Type B pancreatic cell (in vitro differentiated cells): Measurements from ENCODE around the gene MTF1. TPM values are rescaled to one million over a fixed set of nuclear protein-coding genes. Genes with fewer than 3 reads are reported as not detected.

ENCODE experiments used
- DNase-seq: peaks from one replicate; pipeline ENCODE4 v3.0.0; 2021; ENCODE audit warnings: mixed read lengths; ENCODE audit not compliant: unreplicated experiment; ENCODE audit errors: extremely low spot score
- H3K27ac Mint-ChIP-seq: 2 replicates; pipeline ENCODE4 v1.8.0; 2021; ENCODE audit warnings: mild to moderate bottlenecking, mixed read lengths
- H3K27me3 Mint-ChIP-seq: 2 replicates; pipeline ENCODE4 v1.8.0; 2021; ENCODE audit warnings: mixed read lengths
- H3K36me3 Mint-ChIP-seq: 2 replicates; pipeline ENCODE4 v1.8.0; 2021; ENCODE audit warnings: mixed read lengths
- H3K4me1 Mint-ChIP-seq: one replicate; pipeline ENCODE4 v1.8.0; 2021; ENCODE audit warnings: mixed read lengths; ENCODE audit not compliant: unreplicated experiment
- H3K4me3 Mint-ChIP-seq: 2 replicates; pipeline ENCODE4 v1.8.0; 2021; ENCODE audit warnings: mild to moderate bottlenecking, mixed read lengths
- H3K9me3 Mint-ChIP-seq: 2 replicates; pipeline ENCODE4 v1.8.0; 2021; ENCODE audit warnings: mixed read lengths
- CTCF ChIP-seq: fragments of 200-600 bp; sonication (generic); conservative IDR thresholded peaks from 2 replicates; pipeline ENCODE4 v1.5.0; 2021; ENCODE audit warnings: antibody characterized with exemption, mild to moderate bottlenecking
- total RNA-seq: library from RNA; stranded (reverse); gene quantifications from 2 replicates; pipeline ENCODE4 v1.2.1, GENCODE V29; 2021; ENCODE audit warnings: low replicate concordance

The MTF1 gene
- total RNA-seq, 1 donor from 2014 or later, result 20.5 TPM

- Mint-ChIP-seq H3K4me3 (no peak overlapping the region), H3K36me3 (peaks cover 16% of the 10 kb centered on the region), H3K27ac (no peak overlapping the region), H3K27me3 (no peaks in the 10 kb centered on the region), H3K9me3 (no peaks in the 10 kb centered on the region), H3K4me1 (no peaks in the 10 kb centered on the region)
- no peak for TF ChIP-seq CTCF
- no peak for DNase-seq
Measured at GRCh38 chr1:37872692-37873091, 13.3 kb upstream of the MTF1 start.

GRCh38 chr1:37868466-37868865, 9.1 kb upstream of the MTF1 start:
- DNase-seq, result no peak
- Mint-ChIP-seq H3K27ac (no peak overlapping the region), H3K36me3 (peaks cover 16% of the 10 kb centered on the region), H3K4me3 (no peak overlapping the region), H3K9me3 (no peaks in the 10 kb centered on the region), H3K4me1 (no peaks in the 10 kb centered on the region), H3K27me3 (no peaks in the 10 kb centered on the region)
- TF ChIP-seq CTCF, result no peak

GRCh38 chr1:37867784-37868183, 8.4 kb upstream of the MTF1 start:
- DNase-seq, result no peak
- H3K4me1 Mint-ChIP-seq, result no peaks in the 10 kb centered on the region
- peaks cover 16% of the 10 kb centered on the region for H3K36me3 Mint-ChIP-seq
- no peaks in the 10 kb centered on the region for H3K9me3 Mint-ChIP-seq
- no peak overlapping the region for H3K4me3 Mint-ChIP-seq
- H3K27ac Mint-ChIP-seq, result no peak overlapping the region
- TF ChIP-seq CTCF, result no peak
- H3K27me3 Mint-ChIP-seq, result no peaks in the 10 kb centered on the region

GRCh38 chr1:37866491-37866890, 7.1 kb upstream of the MTF1 start:
- no peak overlapping the region for H3K4me3 Mint-ChIP-seq
- peaks cover 20% of the 10 kb centered on the region for H3K36me3 Mint-ChIP-seq
- H3K27ac Mint-ChIP-seq, result no peak overlapping the region
- no peak for TF ChIP-seq CTCF
- no peaks in the 10 kb centered on the region for H3K27me3 Mint-ChIP-seq
- peaks cover 3% of the 10 kb centered on the region for H3K4me1 Mint-ChIP-seq
- H3K9me3 Mint-ChIP-seq, result no peaks in the 10 kb centered on the region
- DNase-seq, result no peak

- H3K4me3 Mint-ChIP-seq, result no peak overlapping the region
- no peak overlapping the region for H3K27ac Mint-ChIP-seq
- H3K36me3 Mint-ChIP-seq, result peaks cover 20% of the 10 kb centered on the region
- DNase-seq, result no peak
- no peak for TF ChIP-seq CTCF
- H3K4me1 Mint-ChIP-seq, result peaks cover 3% of the 10 kb centered on the region
- no peaks in the 10 kb centered on the region for H3K9me3 Mint-ChIP-seq
- no peaks in the 10 kb centered on the region for H3K27me3 Mint-ChIP-seq
Measured at GRCh38 chr1:37865348-37866120, 6.1 kb upstream of the MTF1 start.
